Ectodermal cell (in vitro differentiated cells): ENCODE measurements around the gene LHX3.

Source experiments
- H3K27ac ChIP-seq: 2 replicates; pipeline ENCODE4 v1.7.0; 2013; ENCODE audit warnings: mild to moderate bottlenecking, low read depth, low read length; ENCODE audit not compliant: insufficient read depth, poor library complexity, severe bottlenecking
- H3K27me3 ChIP-seq: 2 replicates; pipeline ENCODE4 v1.7.0; 2013; ENCODE audit warnings: mild to moderate bottlenecking, low read length; ENCODE audit not compliant: insufficient read depth, control insufficient read depth, poor library complexity, severe bottlenecking
- H3K36me3 ChIP-seq: one replicate; pipeline ENCODE4 v1.7.0; 2013; ENCODE audit warnings: low read length; ENCODE audit not compliant: control insufficient read depth, insufficient read depth
- H3K4me1 ChIP-seq: one replicate; pipeline ENCODE4 v1.7.0; 2013; ENCODE audit warnings: low read length; ENCODE audit not compliant: control insufficient read depth, insufficient read depth
- H3K4me3 ChIP-seq: 2 replicates; pipeline ENCODE4 v1.7.0; 2013; ENCODE audit warnings: low read depth, low read length, control low read depth; ENCODE audit not compliant: insufficient read depth
- H3K9me3 ChIP-seq: 2 replicates; pipeline ENCODE4 v1.7.0; 2013; ENCODE audit warnings: mild to moderate bottlenecking, low read length, moderate library complexity; ENCODE audit not compliant: control insufficient read depth
- WGBS, 2 experiments: methylation state at CpG; one replicate each; pipeline ENCODE4 v1.1.7; 2013; ENCODE audit warnings: missing lambda C conversion rate in 2 of 2; 5-methylcytosine and 5-hydroxymethylcytosine counted together

The LHX3 gene

GRCh38 chr9:136234597-136234996 is 29.7 kb upstream of the LHX3 start:
- no peaks in the 10 kb centered on the region for H3K36me3 ChIP-seq
- 96% methylated on average over 21 of the region's 21 CpGs for WGBS, 2 experiments

GRCh38 chr9:136233868-136234267 is 28.9 kb upstream of the LHX3 start:
- Histone ChIP-seq H3K27ac (no peak overlapping the region), H3K4me3 (no peak overlapping the region), H3K9me3 (no peaks in the 10 kb centered on the region), H3K36me3 (no peaks in the 10 kb centered on the region), H3K27me3 (no peaks in the 10 kb centered on the region), H3K4me1 (no peaks in the 10 kb centered on the region)
- 88 to 90% methylated on average over 14 of the region's 14 CpGs for WGBS, 2 experiments

More at GRCh38 chr9:136234597-136234996, 29.7 kb upstream of the LHX3 start:
- Histone ChIP-seq H3K4me3 (no peak overlapping the region), H3K9me3 (no peaks in the 10 kb centered on the region), H3K27me3 (no peaks in the 10 kb centered on the region), H3K27ac (no peak overlapping the region), H3K4me1 (no peaks in the 10 kb centered on the region)

- Histone ChIP-seq H3K27ac (no peak overlapping the region), H3K9me3 (no peaks in the 10 kb centered on the region), H3K27me3 (no peaks in the 10 kb centered on the region), H3K36me3 (no peaks in the 10 kb centered on the region), H3K4me3 (no peak overlapping the region), H3K4me1 (no peaks in the 10 kb centered on the region)
- 93 to 95% methylated on average over 15 of the region's 15 CpGs for WGBS, 2 experiments
Measured at GRCh38 chr9:136233411-136233810, 28.5 kb upstream of the LHX3 start.

GRCh38 chr9:136232969-136233368 is 28.0 kb upstream of the LHX3 start:
- Histone ChIP-seq H3K27ac (no peak overlapping the region), H3K4me1 (no peaks in the 10 kb centered on the region), H3K27me3 (no peaks in the 10 kb centered on the region), H3K36me3 (no peaks in the 10 kb centered on the region), H3K9me3 (no peaks in the 10 kb centered on the region), H3K4me3 (no peak overlapping the region)
- 93 to 94% methylated on average over 10 of the region's 10 CpGs for WGBS, 2 experiments

GRCh38 chr9:136231478-136232297 is 26.8 kb upstream of the LHX3 start:
- WGBS, 2 experiments = 91 to 93% methylated on average over 27 to 28 of the region's 31 CpGs
- no peaks in the 10 kb centered on the region for H3K27me3 ChIP-seq
- H3K4me3 ChIP-seq = no peak overlapping the region
- H3K4me1 ChIP-seq = no peaks in the 10 kb centered on the region
- H3K36me3 ChIP-seq = no peaks in the 10 kb centered on the region
- H3K9me3 ChIP-seq = no peaks in the 10 kb centered on the region
- no peak overlapping the region for H3K27ac ChIP-seq

- WGBS, 2 experiments = 95 to 96% methylated on average over 9 of the region's 9 CpGs
- no peaks in the 10 kb centered on the region for H3K27me3 ChIP-seq
- H3K4me1 ChIP-seq = no peaks in the 10 kb centered on the region
- H3K36me3 ChIP-seq = no peaks in the 10 kb centered on the region
- H3K4me3 ChIP-seq = no peak overlapping the region
- no peak overlapping the region for H3K27ac ChIP-seq
- no peaks in the 10 kb centered on the region for H3K9me3 ChIP-seq
Measured at GRCh38 chr9:136230773-136231172, 25.8 kb upstream of the LHX3 start.

- Histone ChIP-seq H3K4me1 (no peaks in the 10 kb centered on the region), H3K27me3 (no peaks in the 10 kb centered on the region), H3K4me3 (no peak overlapping the region), H3K27ac (no peak overlapping the region), H3K9me3 (no peaks in the 10 kb centered on the region), H3K36me3 (no peaks in the 10 kb centered on the region)
- WGBS, 2 experiments = 89 to 92% methylated on average over 10 of the region's 10 CpGs
Measured at GRCh38 chr9:136230365-136230764, 25.4 kb upstream of the LHX3 start.

- H3K27me3 ChIP-seq = no peaks in the 10 kb centered on the region
- H3K4me3 ChIP-seq = no peak overlapping the region
- H3K36me3 ChIP-seq = no peaks in the 10 kb centered on the region
- no peaks in the 10 kb centered on the region for H3K9me3 ChIP-seq
- H3K27ac ChIP-seq = no peak overlapping the region
- 94 to 95% methylated on average over 33 of the region's 33 CpGs for WGBS, 2 experiments
- no peaks in the 10 kb centered on the region for H3K4me1 ChIP-seq
Measured at GRCh38 chr9:136229096-136230065, 24.5 kb upstream of the LHX3 start.

- Histone ChIP-seq H3K9me3 (no peaks in the 10 kb centered on the region), H3K27me3 (no peaks in the 10 kb centered on the region), H3K4me1 (no peaks in the 10 kb centered on the region), H3K27ac (no peak overlapping the region), H3K36me3 (no peaks in the 10 kb centered on the region), H3K4me3 (no peak overlapping the region)
- WGBS, 2 experiments = 90 to 93% methylated on average over 18 of the region's 18 CpGs
Measured at GRCh38 chr9:136228107-136228875, 23.4 kb upstream of the LHX3 start.
